A549 (cell line): ENCODE results near the gene CHRND. TPM values are rescaled to one million over a fixed set of nuclear protein-coding genes. Genes with fewer than 3 reads are reported as not detected.

Experiments used
- ATAC-seq, 2 experiments: fragments of 200-7000 bp in 1 of 2; fragments of >200 bp in 1 of 2; cut with Nextera tagmentation in 1 of 2; cut with Tn5 transposase in 1 of 2; 3 replicates each; pipeline versions ENCODE4 v1.8.0 to v1.9.1; 2018 to 2020; ENCODE audit warnings: mild to moderate bottlenecking in 1 of 2, moderate library complexity in 1 of 2
- CTCF ChIA-PET: fragments of 300-600 bp; sonication (Branson Sonifier 250); formaldehyde crosslinking; extraction: SDS; loops from one replicate; lab custom pipeline; 2021; ENCODE audit warnings: antibody characterized with exemption, inconsistent platforms; lab: Yijun Ruan, JAX
- POLR2A ChIA-PET: fragments of 350-600 bp; formaldehyde crosslinking; extraction: SDS; loops from one replicate; lab custom pipeline; 2021; ENCODE audit warnings: antibody characterized with exemption, inconsistent platforms; lab: Yijun Ruan, JAX
- DNase-seq, 2 experiments: peaks; one replicate each; pipeline versions ENCODE4 v3.0.0 to v3.0.0-alpha.2; 2011 to 2016; ENCODE audit warnings: low read depth in 1 of 2, low spot score in 1 of 2
- FAIRE-seq: peaks from 2 replicates; lab custom pipeline; 2011; peaks lifted over from hg19 to GRCh38; lab: Jason Lieb, UNC
- H3K27ac ChIP-seq, 2 experiments: fragments of >200 bp; sonication (Bioruptor Twin); formaldehyde crosslinking; 3 replicates each; pipeline ENCODE4 v1.5.1; 2016 to 2017
- H3K4me1 ChIP-seq: fragments of >200 bp; sonication (Bioruptor Twin); formaldehyde crosslinking; 3 replicates; pipeline ENCODE4 v1.6.1; 2016
- H3K4me2 ChIP-seq: fragments of >200 bp; sonication (Bioruptor Twin); formaldehyde crosslinking; 3 replicates; pipeline ENCODE4 v1.6.1; 2016
- H3K4me3 ChIP-seq: fragments of >200 bp; sonication (Bioruptor Twin); formaldehyde crosslinking; 3 replicates; pipeline ENCODE4 v1.5.1; 2016
- H3K9me3 ChIP-seq: fragments of >200 bp; sonication (Bioruptor Twin); formaldehyde crosslinking; 3 replicates; pipeline ENCODE4 v1.6.1; 2016
- BHLHE40 ChIP-seq: IDR thresholded peaks from 2 replicates; pipeline ENCODE4 v1.6.1; 2012; ENCODE audit warnings: low read depth, low read length, inconsistent platforms
- CBX2 ChIP-seq: fragments of 200-600 bp; sonication (generic); IDR thresholded peaks from 2 replicates; pipeline ENCODE4 v1.6.1; 2016; ENCODE audit warnings: low read depth, mild to moderate bottlenecking, borderline replicate concordance
- CBX8 ChIP-seq: fragments of 200-600 bp; sonication (generic); IDR thresholded peaks from 2 replicates; pipeline ENCODE4 v1.6.1; 2016
- CEBPB ChIP-seq, 2 experiments: fragments of >200 bp in 1 of 2; sonication (Bioruptor Twin) in 1 of 2; formaldehyde crosslinking in 1 of 2; IDR thresholded peaks; 2 replicates each; pipeline ENCODE4 v1.6.1; 2012 to 2016
- EHMT2 ChIP-seq: fragments of 200-600 bp; sonication (generic); IDR thresholded peaks from 2 replicates; pipeline ENCODE4 v1.6.1; 2016; ENCODE audit warnings: antibody characterized with exemption, low read depth, mild to moderate bottlenecking, moderate library complexity
- FOSL2 ChIP-seq, 2 experiments: fragments of 450-650 bp in 1 of 2; fragments of >200 bp in 1 of 2; sonication (Bioruptor Twin) in 1 of 2; formaldehyde crosslinking; IDR thresholded peaks; 2 replicates each; pipeline versions ENCODE4 v1.5.0 to v1.6.1; 2016 to 2020; ENCODE audit warnings: mild to moderate bottlenecking in 1 of 2, moderate library complexity in 1 of 2
- GATA3 ChIP-seq: IDR thresholded peaks from 2 replicates; pipeline ENCODE4 v1.6.1; 2012; ENCODE audit warnings: borderline replicate concordance
- HOXB13 ChIP-seq: fragments of 250-450 bp; sonication (Bioruptor Pico); IDR thresholded peaks from 2 replicates; pipeline ENCODE4 v1.5.0; 2020; ENCODE audit warnings: low read depth, mild to moderate bottlenecking, moderate library complexity
- JUN ChIP-seq, 2 experiments: fragments of >200 bp; sonication (Bioruptor Twin); formaldehyde crosslinking; IDR thresholded peaks; 2 replicates in 1 of 2; 3 replicates in 1 of 2; pipeline ENCODE4 v1.6.1; 2016 to 2017
- JUNB ChIP-seq: fragments of >200 bp; sonication (Bioruptor Twin); formaldehyde crosslinking; IDR thresholded peaks from 2 replicates; pipeline ENCODE4 v1.6.1; 2016
- KDM1A ChIP-seq: fragments of 200-600 bp; sonication (generic); IDR thresholded peaks from 2 replicates; pipeline ENCODE4 v1.6.1; 2016; ENCODE audit warnings: low read depth, mild to moderate bottlenecking
- KDM5A ChIP-seq: fragments of 200-600 bp; sonication (generic); IDR thresholded peaks from 2 replicates; pipeline ENCODE4 v1.6.1; 2016; ENCODE audit warnings: antibody characterized with exemption, mild to moderate bottlenecking
- NPAS2 ChIP-seq: fragments of 250-450 bp; sonication (Bioruptor Pico); IDR thresholded peaks from 2 replicates; pipeline ENCODE4 v1.8.0; 2022; ENCODE audit warnings: mild to moderate bottlenecking, moderate library complexity, borderline replicate concordance
- NR3C1 ChIP-seq: fragments of >200 bp; sonication (Bioruptor Twin); formaldehyde crosslinking; IDR thresholded peaks from 3 replicates; pipeline ENCODE4 v1.6.1; 2017
- POLR2AphosphoS2 ChIP-seq: conservative IDR thresholded peaks from 2 replicates; pipeline ENCODE4 v1.6.1; 2012; ENCODE audit warnings: low read length, improper control_type of control experiment, inconsistent platforms
- RAD21 ChIP-seq, 2 experiments: fragments of >200 bp in 1 of 2; sonication (Bioruptor Twin) in 1 of 2; formaldehyde crosslinking in 1 of 2; IDR thresholded peaks in 1 of 2; conservative IDR thresholded peaks in 1 of 2; 2 replicates in 1 of 2; 3 replicates in 1 of 2; pipeline ENCODE4 v1.6.1; 2012 to 2018; ENCODE audit warnings: inconsistent platforms in 1 of 2
- RFX5 ChIP-seq: fragments of 450-650 bp; IDR thresholded peaks from 2 replicates; pipeline ENCODE4 v1.7.1; 2014; ENCODE audit warnings: antibody characterized with exemption, mild to moderate bottlenecking, moderate library complexity
- RNF2 ChIP-seq: fragments of 200-600 bp; sonication (generic); IDR thresholded peaks from 2 replicates; pipeline ENCODE4 v1.6.1; 2016; ENCODE audit warnings: low read depth, mild to moderate bottlenecking, antibody characterized with exemption, moderate library complexity, borderline replicate concordance
- TFCP2L1 ChIP-seq: fragments of 250-450 bp; sonication (Bioruptor Pico); IDR thresholded peaks from 2 replicates; pipeline ENCODE4 v1.5.0; 2021; ENCODE audit warnings: mild to moderate bottlenecking
- ZC3H11A ChIP-seq: fragments of 450-650 bp; IDR thresholded peaks from 2 replicates; pipeline ENCODE4 v1.6.1; 2014; ENCODE audit warnings: antibody characterized with exemption, mild to moderate bottlenecking
- ZNF302 ChIP-seq: fragments of 250-450 bp; sonication (Bioruptor Pico); IDR thresholded peaks from 2 replicates; pipeline ENCODE4 v1.9.0; 2021; ENCODE audit warnings: inconsistent platforms, mild to moderate bottlenecking, moderate library complexity
- ZSCAN20 ChIP-seq: fragments of 250-450 bp; sonication (Bioruptor Pico); IDR thresholded peaks from 2 replicates; pipeline ENCODE4 v1.8.0; 2022; ENCODE audit warnings: mild to moderate bottlenecking, moderate library complexity
- WGBS: methylation state at CpG from one replicate; pipeline ENCODE4 v1.1.6; 2017; ENCODE audit errors: missing lambda C conversion rate; 5-methylcytosine and 5-hydroxymethylcytosine counted together
- polyA plus RNA-seq, 4 experiments: library from polyadenylated mRNA; depleted of rRNA in 3 of 4; stranded (reverse); fragments of >200 nt; fragmentation: RNase III in 1 of 4; extraction: RNeasy Plus Mini Kit Qiagen cat#74134 plus additional on column Dnase treatment in 1 of 4; gene quantifications; 2 replicates in 3 of 4; 3 replicates in 1 of 4; pipeline ENCODE4 v1.2.3, GENCODE V29; 2011 to 2017
- TF ChIP-seq, protein P1 (sequence below): fragments of >200 bp; sonication (Bioruptor Twin); formaldehyde crosslinking; IDR thresholded peaks from 3 replicates; pipeline ENCODE4 v1.5.1; 2016
- TF ChIP-seq, protein P2 (sequence below): fragments of 250-450 bp; sonication (Bioruptor Pico); IDR thresholded peaks from 2 replicates; pipeline ENCODE4 v1.5.0; 2020; ENCODE audit warnings: low read depth, mild to moderate bottlenecking, moderate library complexity
- TF ChIP-seq, protein P3 (sequence below): IDR thresholded peaks from 2 replicates; pipeline ENCODE4 v1.6.1; 2012
- TF ChIP-seq, protein P4 (sequence below): fragments of 200-600 bp; sonication (generic); IDR thresholded peaks from 2 replicates; pipeline ENCODE4 v1.6.1; 2016; ENCODE audit warnings: antibody characterized with exemption, mild to moderate bottlenecking, moderate library complexity

The CHRND gene
- polyA plus RNA-seq, 2 of the 4 experiments (the other 2 are of a cell fraction): not detected

DNA sequence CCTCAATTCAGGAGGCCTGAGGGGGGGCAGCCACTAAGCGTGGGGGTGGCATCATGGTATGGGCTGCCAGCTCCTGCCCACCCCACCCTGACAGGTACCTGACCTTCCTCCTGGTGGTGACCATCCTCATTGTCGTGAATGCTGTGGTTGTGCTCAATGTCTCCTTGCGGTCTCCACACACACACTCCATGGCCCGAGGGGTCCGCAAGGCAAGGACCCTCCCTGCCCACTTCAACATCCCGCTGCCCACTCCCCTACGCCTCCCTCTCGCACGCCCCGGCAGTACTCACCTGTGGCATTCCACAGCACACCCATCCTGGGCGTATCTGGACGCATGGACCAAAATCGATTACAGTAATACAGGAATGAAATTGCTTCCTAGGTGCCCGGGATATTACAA, 17.5 kb downstream of the CHRND start:
- Histone ChIP-seq H3K4me2 (no peak overlapping the region), H3K4me1 (no peaks in the 10 kb centered on the region), H3K27ac (no peak overlapping the region), H3K9me3 (no peaks in the 10 kb centered on the region), H3K4me3 (no peak overlapping the region)
- DNase-seq (no peak), FAIRE-seq (no peak), ATAC-seq (no peak)
- TF ChIP-seq KDM1A (no peak), POLR2AphosphoS2 (no peak), HOXB13 (no peak), EHMT2 (no peak), RNF2 (no peak), NPAS2 (CRISPR knock-in tag) (no peak), TFCP2L1 (CRISPR knock-in tag) (no peak), GATA3 (no peak), CBX2 (no peak), ZC3H11A (no peak), RAD21 (conservative IDR thresholded peaks at IDR 0.05 in 1 of 2, IDR thresholded peaks at IDR 0.05 in 1 of 2) (no peak), JUN (IDR thresholded peaks at IDR 0.05) (no peak)
- TF ChIP-seq, protein P1, sequence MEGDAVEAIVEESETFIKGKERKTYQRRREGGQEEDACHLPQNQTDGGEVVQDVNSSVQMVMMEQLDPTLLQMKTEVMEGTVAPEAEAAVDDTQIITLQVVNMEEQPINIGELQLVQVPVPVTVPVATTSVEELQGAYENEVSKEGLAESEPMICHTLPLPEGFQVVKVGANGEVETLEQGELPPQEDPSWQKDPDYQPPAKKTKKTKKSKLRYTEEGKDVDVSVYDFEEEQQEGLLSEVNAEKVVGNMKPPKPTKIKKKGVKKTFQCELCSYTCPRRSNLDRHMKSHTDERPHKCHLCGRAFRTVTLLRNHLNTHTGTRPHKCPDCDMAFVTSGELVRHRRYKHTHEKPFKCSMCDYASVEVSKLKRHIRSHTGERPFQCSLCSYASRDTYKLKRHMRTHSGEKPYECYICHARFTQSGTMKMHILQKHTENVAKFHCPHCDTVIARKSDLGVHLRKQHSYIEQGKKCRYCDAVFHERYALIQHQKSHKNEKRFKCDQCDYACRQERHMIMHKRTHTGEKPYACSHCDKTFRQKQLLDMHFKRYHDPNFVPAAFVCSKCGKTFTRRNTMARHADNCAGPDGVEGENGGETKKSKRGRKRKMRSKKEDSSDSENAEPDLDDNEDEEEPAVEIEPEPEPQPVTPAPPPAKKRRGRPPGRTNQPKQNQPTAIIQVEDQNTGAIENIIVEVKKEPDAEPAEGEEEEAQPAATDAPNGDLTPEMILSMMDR: no peak
- TF ChIP-seq, protein P2, sequence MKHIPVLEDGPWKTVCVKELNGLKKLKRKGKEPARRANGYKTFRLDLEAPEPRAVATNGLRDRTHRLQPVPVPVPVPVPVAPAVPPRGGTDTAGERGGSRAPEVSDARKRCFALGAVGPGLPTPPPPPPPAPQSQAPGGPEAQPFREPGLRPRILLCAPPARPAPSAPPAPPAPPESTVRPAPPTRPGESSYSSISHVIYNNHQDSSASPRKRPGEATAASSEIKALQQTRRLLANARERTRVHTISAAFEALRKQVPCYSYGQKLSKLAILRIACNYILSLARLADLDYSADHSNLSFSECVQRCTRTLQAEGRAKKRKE (CRISPR knock-in tag): no peak
- CTCF ChIA-PET: interaction anchor here (1.6 kb wide), 1 partner anchor 742 kb away, joined by 4 read pairs; no protein-coding TSS in a partner anchor
- 91% methylated on average over 12 of the region's 14 CpGs for WGBS
- POLR2A ChIA-PET: no interaction called here

DNA sequence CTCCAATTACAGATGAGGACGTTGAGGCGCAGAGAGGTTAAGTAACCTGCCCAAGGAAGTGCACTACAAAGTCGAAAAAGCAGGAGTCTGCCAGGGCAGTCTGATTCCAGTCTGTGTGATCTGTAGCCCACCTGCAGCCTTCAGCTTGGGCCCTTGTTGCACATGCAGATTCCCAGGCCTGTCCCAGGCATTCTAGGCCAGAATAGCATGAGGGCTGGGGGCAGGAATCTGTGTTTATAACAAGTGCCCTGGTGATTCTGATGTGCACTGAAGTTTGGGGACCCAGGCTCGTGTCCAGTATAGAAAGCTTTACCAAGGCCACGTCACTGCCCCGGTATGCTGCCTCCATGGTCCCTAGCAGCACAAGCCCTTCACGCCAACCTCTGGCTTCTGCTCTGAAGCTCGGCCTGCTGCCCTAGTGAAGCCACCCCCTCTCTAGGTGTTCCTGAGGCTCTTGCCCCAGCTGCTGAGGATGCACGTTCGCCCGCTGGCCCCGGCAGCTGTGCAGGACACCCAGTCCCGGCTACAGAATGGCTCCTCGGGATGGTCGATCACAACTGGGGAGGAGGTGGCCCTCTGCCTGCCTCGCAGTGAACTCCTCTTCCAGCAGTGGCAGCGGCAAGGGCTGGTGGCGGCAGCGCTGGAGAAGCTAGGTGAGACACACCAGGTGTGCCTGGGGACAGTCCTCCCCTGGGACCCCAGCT, 18.1 kb downstream of the CHRND start:
- 91% methylated on average over 18 of the region's 19 CpGs for WGBS
- ATAC-seq (no peak), DNase-seq (no peak), FAIRE-seq (no peak)
- H3K4me3 ChIP-seq: no peak overlapping the region
- no peak for TF ChIP-seq RFX5
- TF ChIP-seq KDM5A: no peak
- TF ChIP-seq, protein P2 (CRISPR knock-in tag): no peak
- no peak for TF ChIP-seq FOSL2 (IDR thresholded peaks at IDR 0.05)
- no peak for TF ChIP-seq FOSL2 (CRISPR knock-in tag; IDR thresholded peaks at IDR 0.05)
- TF ChIP-seq ZNF302 (CRISPR knock-in tag): no peak
- TF ChIP-seq CBX8: no peak
- TF ChIP-seq JUNB: no peak
- TF ChIP-seq ZSCAN20 (CRISPR knock-in tag): no peak
- TF ChIP-seq, protein P3, sequence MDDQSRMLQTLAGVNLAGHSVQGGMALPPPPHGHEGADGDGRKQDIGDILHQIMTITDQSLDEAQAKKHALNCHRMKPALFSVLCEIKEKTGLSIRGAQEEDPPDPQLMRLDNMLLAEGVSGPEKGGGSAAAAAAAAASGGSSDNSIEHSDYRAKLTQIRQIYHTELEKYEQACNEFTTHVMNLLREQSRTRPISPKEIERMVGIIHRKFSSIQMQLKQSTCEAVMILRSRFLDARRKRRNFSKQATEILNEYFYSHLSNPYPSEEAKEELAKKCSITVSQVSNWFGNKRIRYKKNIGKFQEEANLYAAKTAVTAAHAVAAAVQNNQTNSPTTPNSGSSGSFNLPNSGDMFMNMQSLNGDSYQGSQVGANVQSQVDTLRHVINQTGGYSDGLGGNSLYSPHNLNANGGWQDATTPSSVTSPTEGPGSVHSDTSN: no peak
- no peak for TF ChIP-seq CEBPB (IDR thresholded peaks at IDR 0.05)
- TF ChIP-seq, protein P4, sequence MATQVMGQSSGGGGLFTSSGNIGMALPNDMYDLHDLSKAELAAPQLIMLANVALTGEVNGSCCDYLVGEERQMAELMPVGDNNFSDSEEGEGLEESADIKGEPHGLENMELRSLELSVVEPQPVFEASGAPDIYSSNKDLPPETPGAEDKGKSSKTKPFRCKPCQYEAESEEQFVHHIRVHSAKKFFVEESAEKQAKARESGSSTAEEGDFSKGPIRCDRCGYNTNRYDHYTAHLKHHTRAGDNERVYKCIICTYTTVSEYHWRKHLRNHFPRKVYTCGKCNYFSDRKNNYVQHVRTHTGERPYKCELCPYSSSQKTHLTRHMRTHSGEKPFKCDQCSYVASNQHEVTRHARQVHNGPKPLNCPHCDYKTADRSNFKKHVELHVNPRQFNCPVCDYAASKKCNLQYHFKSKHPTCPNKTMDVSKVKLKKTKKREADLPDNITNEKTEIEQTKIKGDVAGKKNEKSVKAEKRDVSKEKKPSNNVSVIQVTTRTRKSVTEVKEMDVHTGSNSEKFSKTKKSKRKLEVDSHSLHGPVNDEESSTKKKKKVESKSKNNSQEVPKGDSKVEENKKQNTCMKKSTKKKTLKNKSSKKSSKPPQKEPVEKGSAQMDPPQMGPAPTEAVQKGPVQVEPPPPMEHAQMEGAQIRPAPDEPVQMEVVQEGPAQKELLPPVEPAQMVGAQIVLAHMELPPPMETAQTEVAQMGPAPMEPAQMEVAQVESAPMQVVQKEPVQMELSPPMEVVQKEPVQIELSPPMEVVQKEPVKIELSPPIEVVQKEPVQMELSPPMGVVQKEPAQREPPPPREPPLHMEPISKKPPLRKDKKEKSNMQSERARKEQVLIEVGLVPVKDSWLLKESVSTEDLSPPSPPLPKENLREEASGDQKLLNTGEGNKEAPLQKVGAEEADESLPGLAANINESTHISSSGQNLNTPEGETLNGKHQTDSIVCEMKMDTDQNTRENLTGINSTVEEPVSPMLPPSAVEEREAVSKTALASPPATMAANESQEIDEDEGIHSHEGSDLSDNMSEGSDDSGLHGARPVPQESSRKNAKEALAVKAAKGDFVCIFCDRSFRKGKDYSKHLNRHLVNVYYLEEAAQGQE: no peak
- no peak for TF ChIP-seq BHLHE40
- no peak for TF ChIP-seq JUN (IDR thresholded peaks at IDR 0.05)
- TF ChIP-seq NR3C1: no peak
- H3K4me1 ChIP-seq: no peaks in the 10 kb centered on the region
- ChIA-PET POLR2A (no interaction called here), CTCF (interaction anchor here (0.7 kb wide), 1 partner anchor 22 kb away, joined by 3 read pairs; no protein-coding TSS in a partner anchor)
- no peaks in the 10 kb centered on the region for H3K9me3 ChIP-seq
- H3K4me2 ChIP-seq: no peak overlapping the region
- no peak overlapping the region for H3K27ac ChIP-seq
